Common myeloid progenitor, CD34-positive (primary cell): Measurements from ENCODE around the gene ATOH8.

Experiments used
- CTCF ChIA-PET: fragments of 350-600 bp; sonication (Branson Sonifier 250); formaldehyde crosslinking; loops from one replicate; lab custom pipeline; 2021; ENCODE audit warnings: antibody characterized with exemption; lab: Charles Lee
- POLR2A ChIA-PET: fragments of 350-600 bp; sonication (Branson Sonifier 250); formaldehyde crosslinking; loops from one replicate; lab custom pipeline; 2021; ENCODE audit warnings: antibody characterized with exemption; lab: Charles Lee
- DNase-seq, 3 donors: peaks; one replicate each; pipeline versions ENCODE4 v3.0.0 to v3.0.0-alpha.2; 2013
- H3K27ac ChIP-seq, 2 experiments: 1 replicate in 1 of 2; 2 replicates in 1 of 2; pipeline ENCODE4 v1.7.0; 2013; ENCODE audit warnings: inconsistent platforms in 2 of 2, low read length in 2 of 2, mild to moderate bottlenecking in 2 of 2, low read depth in 1 of 2, moderate library complexity in 1 of 2; ENCODE audit not compliant: severe bottlenecking in 2 of 2, insufficient read depth in 1 of 2, poor library complexity in 1 of 2
- H3K27me3 ChIP-seq, 5 experiments: replicated peaks in 2 of 5; 1 replicate in 3 of 5; 2 replicates in 2 of 5; pipeline versions ENCODE4 v1.6.1 to v1.7.0; 2013; ENCODE audit warnings: low read length in 4 of 5, mild to moderate bottlenecking in 2 of 5, moderate library complexity in 2 of 5, inconsistent platforms in 1 of 5; ENCODE audit not compliant: insufficient read depth in 5 of 5, control insufficient read depth in 4 of 5
- H3K36me3 ChIP-seq, 4 experiments: 1 replicate in 2 of 4; 2 replicates in 2 of 4; pipeline versions ENCODE4 v1.6.1 to v1.7.0; 2013; ENCODE audit warnings: low read length in 3 of 4, control low read depth in 1 of 4, mild to moderate bottlenecking in 1 of 4; ENCODE audit not compliant: control insufficient read depth in 4 of 4, insufficient read depth in 4 of 4
- H3K4me1 ChIP-seq, 4 experiments: 1 replicate in 3 of 4; 2 replicates in 1 of 4; pipeline versions ENCODE4 v1.6.1 to v1.7.1; 2013; ENCODE audit warnings: low read length in 3 of 4, mild to moderate bottlenecking in 3 of 4, control low read depth in 1 of 4, inconsistent platforms in 1 of 4, moderate library complexity in 1 of 4; ENCODE audit not compliant: control insufficient read depth in 4 of 4, insufficient read depth in 4 of 4; ENCODE audit errors: control extremely low read depth in 1 of 4
- H3K4me3 ChIP-seq, 7 experiments: 1 replicate in 4 of 7; 2 replicates in 3 of 7; pipeline versions ENCODE4 v1.5.1 to v1.7.0; 2013; ENCODE audit warnings: mild to moderate bottlenecking in 7 of 7, low read length in 6 of 7, moderate library complexity in 6 of 7, inconsistent platforms in 2 of 7, low read depth in 2 of 7, control low read depth in 1 of 7; ENCODE audit not compliant: insufficient read depth in 4 of 7, control insufficient read depth in 1 of 7; ENCODE audit errors: extremely low read depth in 1 of 7
- H3K9me3 ChIP-seq, 5 experiments: 1 replicate in 4 of 5; 2 replicates in 1 of 5; pipeline versions ENCODE4 v1.6.1 to v1.7.1; 2013; ENCODE audit warnings: low read length in 4 of 5, mild to moderate bottlenecking in 2 of 5, inconsistent platforms in 1 of 5, low read depth in 1 of 5, moderate library complexity in 1 of 5; ENCODE audit not compliant: control insufficient read depth in 4 of 5, insufficient read depth in 2 of 5; ENCODE audit errors: control extremely low read depth in 1 of 5
- WGBS: methylation state at CpG from one replicate; pipeline ENCODE4 v1.1.5; 2013; ENCODE audit not compliant: insufficient coverage; 5-methylcytosine and 5-hydroxymethylcytosine counted together

The ATOH8 gene

DNA sequence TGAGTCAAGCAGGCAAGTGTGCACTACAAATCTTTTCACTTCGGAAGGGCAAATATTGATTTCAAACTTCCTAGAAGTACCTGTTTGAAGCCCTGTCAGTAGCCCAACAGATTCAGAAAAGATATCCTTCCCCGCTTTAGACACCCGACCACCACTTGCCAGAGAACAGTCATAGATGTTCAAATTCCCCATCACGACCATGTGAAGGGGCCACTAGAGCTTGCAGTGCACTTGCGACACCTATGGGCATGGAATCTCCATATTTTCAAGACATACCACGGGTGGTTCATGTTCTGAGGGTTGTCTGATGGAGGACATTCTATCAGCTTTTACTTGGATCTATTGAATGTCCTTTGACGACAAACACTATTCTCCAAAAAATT, 35.8 kb upstream of the ATOH8 start:
- Histone ChIP-seq H3K36me3 (no peaks in the 10 kb centered on the region), H3K9me3 (no peaks in the 10 kb centered on the region), H3K27me3 (no peaks in the 10 kb centered on the region), H3K27ac (no peak overlapping the region), H3K4me1 (peaks cover 5 to 35% (median 15%) of the 10 kb centered on the region in 4 experiments), H3K4me3 (no peak overlapping the region)
- DNase-seq: peak in 1 of 3 donors; percentile 49
- POLR2A ChIA-PET: no interaction called here
- CTCF ChIA-PET: interaction anchor here (0.6 to 2.7 kb wide), 9 partner anchors 10 to 81 kb away, joined by 3 to 11 read pairs (median 3); partner anchors contain the start of gene SFTPB
- 79% methylated on average over 7 of the region's 7 CpGs for WGBS

GRCh38 chr2:85718885-85719492, 34.8 kb upstream of the ATOH8 start:
- no peaks in the 10 kb centered on the region for H3K27me3 ChIP-seq
- H3K27ac ChIP-seq: no peak overlapping the region
- H3K36me3 ChIP-seq: no peaks in the 10 kb centered on the region
- peaks cover 3 to 26% (median 8%) of the 10 kb centered on the region in 4 experiments for H3K4me1 ChIP-seq
- 98% methylated on average over 10 of the region's 10 CpGs for WGBS
- no peak overlapping the region for H3K4me3 ChIP-seq
- POLR2A ChIA-PET: no interaction called here
- H3K9me3 ChIP-seq: no peaks in the 10 kb centered on the region
- CTCF ChIA-PET: interaction anchor here (0.6 to 3.6 kb wide), 16 partner anchors 9 to 319 kb away, joined by 3 to 29 read pairs (median 3); partner anchors contain the start of gene SFTPB
- no peak for DNase-seq

- WGBS: 82% methylated on average over 2 of the region's 6 CpGs
- no peaks in the 10 kb centered on the region for H3K9me3 ChIP-seq
- ChIA-PET POLR2A (no interaction called here), CTCF (interaction anchor here (0.7 to 3.6 kb wide), 20 partner anchors 10 to 320 kb away, joined by 3 to 29 read pairs (median 4); partner anchors contain the start of gene GNLY)
- no peak for DNase-seq
- no peaks in the 10 kb centered on the region for H3K36me3 ChIP-seq
- peaks cover under 1 to 18% (median 4%) of the 10 kb centered on the region in 4 experiments for H3K4me1 ChIP-seq
- H3K27ac ChIP-seq: no peak overlapping the region
- no peaks in the 10 kb centered on the region for H3K27me3 ChIP-seq
- no peak overlapping the region for H3K4me3 ChIP-seq
Observed at GRCh38 chr2:85719609-85720240, 34.1 kb upstream of the ATOH8 start.

DNA sequence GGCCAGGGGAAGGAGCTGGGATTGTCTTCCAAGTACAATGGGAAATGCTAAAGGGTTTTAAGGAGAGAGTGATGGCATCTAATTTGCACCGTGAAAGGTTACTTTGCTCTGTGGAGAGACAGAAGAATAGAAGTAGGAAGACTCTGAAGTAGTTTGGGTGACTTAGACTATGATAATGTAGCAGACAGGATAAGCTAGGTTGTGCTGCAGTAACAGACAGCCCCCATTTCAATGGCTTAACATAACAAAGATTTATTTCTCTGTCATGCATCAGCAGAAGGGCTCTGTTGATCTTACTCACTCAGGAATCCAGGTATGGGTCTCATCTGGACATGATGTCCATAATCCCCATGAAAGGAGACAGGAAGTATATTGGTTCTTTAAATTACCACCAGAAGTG, 33.3 kb upstream of the ATOH8 start:
- ChIA-PET CTCF (interaction anchor here (0.8 to 3.6 kb wide), 11 partner anchors 9 to 94 kb away, joined by 3 to 29 read pairs (median 4); partner anchors contain the start of gene GNLY), POLR2A (no interaction called here)
- Histone ChIP-seq H3K36me3 (no peaks in the 10 kb centered on the region), H3K4me1 (peaks cover 0 to 11% (median 0%) of the 10 kb centered on the region in 4 experiments), H3K27ac (no peak overlapping the region), H3K27me3 (no peaks in the 10 kb centered on the region), H3K9me3 (no peaks in the 10 kb centered on the region), H3K4me3 (no peak overlapping the region)
- 100% methylated on average over 1 of the region's 1 CpG for WGBS
- no peak for DNase-seq

DNA sequence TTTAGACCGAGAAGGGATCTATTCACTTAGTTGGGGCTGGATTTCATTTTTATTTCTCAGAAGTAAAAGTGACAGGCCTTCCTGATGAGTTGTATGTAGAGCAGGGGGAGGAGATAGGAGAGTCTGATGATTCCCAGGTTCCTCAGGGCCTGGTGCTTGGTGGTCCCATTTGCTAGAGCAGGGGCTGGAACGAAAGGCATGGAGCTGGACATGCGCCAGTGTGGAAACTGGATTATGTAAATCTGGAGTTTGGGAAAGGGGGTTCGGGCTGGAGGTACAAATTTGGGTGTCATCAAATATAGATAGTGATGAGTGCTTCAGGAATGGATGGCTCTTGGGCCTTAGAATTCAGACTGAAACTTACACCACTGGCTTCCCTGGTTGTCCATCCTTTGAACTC, 32.1 kb upstream of the ATOH8 start:
- Histone ChIP-seq H3K4me3 (no peak overlapping the region), H3K36me3 (no peaks in the 10 kb centered on the region), H3K27me3 (no peaks in the 10 kb centered on the region), H3K4me1 (peaks cover 0 to 3% (median 0%) of the 10 kb centered on the region in 4 experiments), H3K27ac (no peak overlapping the region), H3K9me3 (no peaks in the 10 kb centered on the region)
- 100% methylated on average over 3 of the region's 4 CpGs for WGBS
- no peak for DNase-seq
- ChIA-PET CTCF (interaction anchor here (0.6 to 3.6 kb wide), 4 partner anchors 8 to 238 kb away, joined by 3 to 29 read pairs (median 7); no protein-coding TSS in a partner anchor), POLR2A (no interaction called here)

GRCh38 chr2:85722519-85722918, 31.3 kb upstream of the ATOH8 start:
- 100% methylated on average over 6 of the region's 6 CpGs for WGBS
- H3K27ac ChIP-seq: no peak overlapping the region
- no peaks in the 10 kb centered on the region for H3K27me3 ChIP-seq

More at GRCh38 chr2:85722519-85722918, 31.3 kb upstream of the ATOH8 start:
- no peak overlapping the region for H3K4me3 ChIP-seq
- peaks cover 0 to 3% (median 0%) of the 10 kb centered on the region in 4 experiments for H3K4me1 ChIP-seq
- no peak for DNase-seq
- H3K36me3 ChIP-seq: no peaks in the 10 kb centered on the region
- CTCF ChIA-PET: interaction anchor here (0.7 to 1.8 kb wide), 8 partner anchors 10 to 92 kb away, joined by 3 to 6 read pairs (median 4); no protein-coding TSS in a partner anchor
- no peaks in the 10 kb centered on the region for H3K9me3 ChIP-seq
- POLR2A ChIA-PET: no interaction called here
